Osteoblast (primary cell): ENCODE measurements around the gene MRGPRG. TPM values are rescaled to one million over a fixed set of nuclear protein-coding genes. Genes with fewer than 3 reads are reported as not detected.
A peak's percentile ranks its signal among the peaks of the same experiment; 100 is the strongest.

ENCODE experiments used
- DNase-seq: peaks from one replicate; pipeline ENCODE4 v3.0.0; 2011; ENCODE audit warnings: low spot score, mixed read lengths; ENCODE audit not compliant: insufficient read length; ENCODE audit errors: missing footprints
- H2AFZ ChIP-seq: 2 replicates; pipeline ENCODE4 v1.6.0; 2011; ENCODE audit warnings: mild to moderate bottlenecking, low read length
- H3K27ac ChIP-seq: 2 replicates; pipeline ENCODE4 v1.5.1; 2011; ENCODE audit warnings: mild to moderate bottlenecking, low read depth, low read length, moderate library complexity
- H3K27me3 ChIP-seq: 2 replicates; pipeline ENCODE4 v1.6.0; 2012; ENCODE audit warnings: mild to moderate bottlenecking, control low read depth, inconsistent platforms, low read length, moderate library complexity; ENCODE audit not compliant: insufficient read depth
- H3K36me3 ChIP-seq: 2 replicates; pipeline ENCODE4 v1.5.1; 2011; ENCODE audit warnings: mild to moderate bottlenecking, low read length, control low read depth, moderate library complexity; ENCODE audit not compliant: insufficient read depth
- H3K4me1 ChIP-seq: 2 replicates; pipeline ENCODE4 v1.5.1; 2011; ENCODE audit warnings: mild to moderate bottlenecking, low read length, control low read depth, moderate library complexity; ENCODE audit not compliant: insufficient read depth
- H3K4me2 ChIP-seq: 2 replicates; pipeline ENCODE4 v1.6.0; 2011; ENCODE audit warnings: mild to moderate bottlenecking, low read length; ENCODE audit not compliant: insufficient read depth
- H3K4me3 ChIP-seq: fragments of 200-600 bp; sonication (generic); 3 replicates; pipeline ENCODE4 v1.5.1; 2012; ENCODE audit warnings: mild to moderate bottlenecking, low read length, inconsistent platforms; ENCODE audit not compliant: insufficient read depth
- H3K79me2 ChIP-seq: 2 replicates; pipeline ENCODE4 v1.6.0; 2012; ENCODE audit warnings: mild to moderate bottlenecking, low read length, control low read depth, inconsistent platforms; ENCODE audit not compliant: insufficient read depth
- H3K9me3 ChIP-seq: 2 replicates; pipeline ENCODE4 v1.5.1; 2011; ENCODE audit warnings: low read depth, low read length, control low read depth
- H4K20me1 ChIP-seq: 2 replicates; pipeline ENCODE4 v1.6.0; 2012; ENCODE audit warnings: mild to moderate bottlenecking, low read length, control low read depth; ENCODE audit not compliant: insufficient read depth
- total RNA-seq: library from RNA; depleted of rRNA; stranded (reverse); fragments of >200 nt; gene quantifications from 2 replicates; pipeline ENCODE4 v1.2.3, GENCODE V29; 2012
- TF ChIP-seq, protein P1 (sequence below): IDR thresholded peaks from 2 replicates; pipeline ENCODE4 v1.5.1; 2011; ENCODE audit warnings: mild to moderate bottlenecking, low read depth, low read length, moderate library complexity; ENCODE audit errors: extremely low read depth

Gene MRGPRG
- total RNA-seq, 1 donor = not detected

GRCh38 chr11:3216027-3216525 lies 2.5 kb downstream of the MRGPRG start:
- Histone ChIP-seq H3K4me1 (no peaks in the 10 kb centered on the region), H3K27ac (no peak overlapping the region), H3K4me2 (no peak overlapping the region), H3K79me2 (no peaks in the 10 kb centered on the region), H3K9me3 (no peaks in the 10 kb centered on the region), H3K36me3 (no peaks in the 10 kb centered on the region), H2AFZ (no peak overlapping the region), H3K4me3 (no peak overlapping the region), H3K27me3 (peaks cover 14% of the 10 kb centered on the region), H4K20me1 (no peaks in the 10 kb centered on the region)
- TF ChIP-seq, protein P1, sequence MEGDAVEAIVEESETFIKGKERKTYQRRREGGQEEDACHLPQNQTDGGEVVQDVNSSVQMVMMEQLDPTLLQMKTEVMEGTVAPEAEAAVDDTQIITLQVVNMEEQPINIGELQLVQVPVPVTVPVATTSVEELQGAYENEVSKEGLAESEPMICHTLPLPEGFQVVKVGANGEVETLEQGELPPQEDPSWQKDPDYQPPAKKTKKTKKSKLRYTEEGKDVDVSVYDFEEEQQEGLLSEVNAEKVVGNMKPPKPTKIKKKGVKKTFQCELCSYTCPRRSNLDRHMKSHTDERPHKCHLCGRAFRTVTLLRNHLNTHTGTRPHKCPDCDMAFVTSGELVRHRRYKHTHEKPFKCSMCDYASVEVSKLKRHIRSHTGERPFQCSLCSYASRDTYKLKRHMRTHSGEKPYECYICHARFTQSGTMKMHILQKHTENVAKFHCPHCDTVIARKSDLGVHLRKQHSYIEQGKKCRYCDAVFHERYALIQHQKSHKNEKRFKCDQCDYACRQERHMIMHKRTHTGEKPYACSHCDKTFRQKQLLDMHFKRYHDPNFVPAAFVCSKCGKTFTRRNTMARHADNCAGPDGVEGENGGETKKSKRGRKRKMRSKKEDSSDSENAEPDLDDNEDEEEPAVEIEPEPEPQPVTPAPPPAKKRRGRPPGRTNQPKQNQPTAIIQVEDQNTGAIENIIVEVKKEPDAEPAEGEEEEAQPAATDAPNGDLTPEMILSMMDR = no peak
- peak; percentile 73 for DNase-seq

DNA sequence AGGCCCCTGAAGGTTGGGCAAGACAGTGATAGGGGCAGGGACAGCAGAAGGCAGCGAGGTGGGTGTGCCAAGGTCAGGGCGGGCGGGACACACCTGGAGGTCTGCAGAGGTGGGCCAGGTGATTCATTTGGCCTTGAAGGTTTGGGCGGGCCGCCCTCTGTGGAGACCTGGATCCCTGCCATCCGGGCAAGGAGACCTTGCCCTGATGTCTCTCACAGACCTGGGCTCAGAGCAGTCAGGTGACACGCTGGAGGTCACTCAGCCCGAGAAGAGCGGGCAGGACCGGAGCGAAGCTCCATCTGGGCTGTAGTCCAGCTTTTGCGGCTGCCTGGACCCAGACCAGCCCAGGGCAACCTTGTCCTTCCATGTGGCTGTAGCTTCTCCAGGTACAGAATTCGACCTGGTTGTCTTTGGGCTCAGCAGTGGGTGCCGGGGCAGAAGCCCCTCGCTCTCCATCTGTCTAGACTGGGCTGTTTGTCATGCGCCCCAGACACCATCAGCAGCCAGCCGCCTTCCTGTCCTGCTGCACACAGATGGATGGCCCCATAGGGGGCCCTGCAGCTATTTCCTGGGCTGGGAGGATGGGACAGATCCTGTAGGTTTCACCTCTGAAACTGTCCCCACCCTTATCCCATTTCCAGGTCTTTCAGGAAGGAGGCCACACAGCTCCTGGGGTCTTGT lies 3.1 kb downstream of the MRGPRG start:
- Histone ChIP-seq H4K20me1 (no peaks in the 10 kb centered on the region), H3K9me3 (no peaks in the 10 kb centered on the region), H3K79me2 (no peaks in the 10 kb centered on the region), H3K27ac (no peak overlapping the region), H3K4me2 (no peak overlapping the region), H3K36me3 (no peaks in the 10 kb centered on the region), H3K4me1 (no peaks in the 10 kb centered on the region), H2AFZ (no peak overlapping the region), H3K4me3 (no peak overlapping the region), H3K27me3 (peaks cover 9% of the 10 kb centered on the region)
- DNase-seq = peak; percentile 81
- TF ChIP-seq, protein P1 = no peak

DNA sequence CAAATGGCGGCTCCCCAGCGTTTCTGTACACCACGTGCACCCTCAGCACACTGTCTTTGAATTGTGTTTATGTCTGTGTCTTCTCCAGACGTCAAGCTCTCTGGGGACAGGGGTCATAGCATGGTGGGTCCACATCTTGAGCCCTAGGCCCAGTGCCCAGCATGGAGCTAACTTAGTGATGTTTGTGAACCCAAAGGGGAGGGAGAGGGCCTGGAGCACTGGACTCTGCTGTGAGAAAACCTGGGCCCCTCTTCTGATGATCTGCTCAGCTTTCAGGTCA lies 4.3 kb downstream of the MRGPRG start:
- no peaks in the 10 kb centered on the region for H3K79me2 ChIP-seq
- H3K4me2 ChIP-seq = no peak overlapping the region
- DNase-seq = no peak
- no peak overlapping the region for H3K27ac ChIP-seq
- H3K27me3 ChIP-seq = peaks cover 11% of the 10 kb centered on the region
- no peaks in the 10 kb centered on the region for H3K36me3 ChIP-seq
- TF ChIP-seq, protein P1 = no peak
- no peak overlapping the region for H2AFZ ChIP-seq
- H3K9me3 ChIP-seq = no peaks in the 10 kb centered on the region
- H3K4me3 ChIP-seq = no peak overlapping the region
- no peaks in the 10 kb centered on the region for H3K4me1 ChIP-seq
- H4K20me1 ChIP-seq = no peaks in the 10 kb centered on the region

GRCh38 chr11:3213659-3214419 lies 4.8 kb downstream of the MRGPRG start:
- TF ChIP-seq, protein P1 = no peak
- no peak overlapping the region for H3K27ac ChIP-seq
- DNase-seq = peak; percentile 65
- H3K27me3 ChIP-seq = peaks cover 11% of the 10 kb centered on the region
- H3K4me1 ChIP-seq = no peaks in the 10 kb centered on the region
- H4K20me1 ChIP-seq = no peaks in the 10 kb centered on the region
- no peaks in the 10 kb centered on the region for H3K9me3 ChIP-seq
- no peaks in the 10 kb centered on the region for H3K36me3 ChIP-seq
- H2AFZ ChIP-seq = no peak overlapping the region
- no peak overlapping the region for H3K4me2 ChIP-seq
- no peaks in the 10 kb centered on the region for H3K79me2 ChIP-seq
- no peak overlapping the region for H3K4me3 ChIP-seq
